ENCODE measurements around the gene STIP1.

Gene STIP1

GRCh38 chr11:64203421-64204079 is 17.6 kb downstream of the STIP1 start:
- no peak for FAIRE-seq

DNA sequence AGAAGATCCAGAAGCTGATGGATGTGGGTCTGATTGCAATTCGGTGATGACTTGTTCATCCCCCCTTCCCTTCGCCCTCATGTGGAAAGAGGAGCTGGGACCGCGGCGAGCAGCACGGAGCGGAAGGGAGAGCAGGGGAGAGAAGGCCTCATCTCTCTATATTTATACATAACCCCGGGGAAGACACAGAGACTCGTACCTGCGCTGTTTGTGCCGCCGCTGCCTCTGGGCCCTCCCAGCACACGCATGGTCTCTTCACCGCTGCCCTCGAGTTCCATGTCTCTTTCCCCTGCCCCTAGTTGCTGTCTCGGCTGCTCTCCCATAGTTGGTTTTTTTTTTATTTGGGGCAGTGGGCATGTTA is 18.1 kb downstream of the STIP1 start:
- no peak for FAIRE-seq

DNA sequence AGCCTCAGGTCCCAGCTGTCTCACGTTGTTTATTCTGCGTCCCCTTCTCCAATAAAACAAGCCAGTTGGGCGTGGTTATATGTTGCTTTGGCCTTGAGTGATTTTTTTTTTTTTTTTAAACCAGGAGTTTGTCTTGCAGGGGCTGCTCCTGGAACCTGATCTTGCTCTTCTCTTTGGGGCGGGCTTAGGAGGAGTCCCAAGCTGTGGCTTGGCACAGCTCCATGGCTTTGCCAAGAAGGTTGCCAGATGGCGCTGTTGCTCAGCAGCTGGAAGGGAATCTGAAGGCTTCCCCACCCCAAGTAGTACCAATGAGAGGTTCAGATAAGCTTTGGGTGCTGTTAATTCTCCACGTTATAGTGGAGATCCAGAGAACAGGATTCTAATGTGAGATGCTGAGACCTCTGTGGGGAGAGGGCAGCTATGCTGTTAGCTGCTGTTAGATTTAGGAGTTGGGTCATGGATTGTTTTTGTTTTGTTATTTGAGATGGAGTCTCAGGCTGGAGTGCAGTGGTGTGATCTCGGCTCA is 18.6 kb downstream of the STIP1 start:
- FAIRE-seq = no peak

DNA sequence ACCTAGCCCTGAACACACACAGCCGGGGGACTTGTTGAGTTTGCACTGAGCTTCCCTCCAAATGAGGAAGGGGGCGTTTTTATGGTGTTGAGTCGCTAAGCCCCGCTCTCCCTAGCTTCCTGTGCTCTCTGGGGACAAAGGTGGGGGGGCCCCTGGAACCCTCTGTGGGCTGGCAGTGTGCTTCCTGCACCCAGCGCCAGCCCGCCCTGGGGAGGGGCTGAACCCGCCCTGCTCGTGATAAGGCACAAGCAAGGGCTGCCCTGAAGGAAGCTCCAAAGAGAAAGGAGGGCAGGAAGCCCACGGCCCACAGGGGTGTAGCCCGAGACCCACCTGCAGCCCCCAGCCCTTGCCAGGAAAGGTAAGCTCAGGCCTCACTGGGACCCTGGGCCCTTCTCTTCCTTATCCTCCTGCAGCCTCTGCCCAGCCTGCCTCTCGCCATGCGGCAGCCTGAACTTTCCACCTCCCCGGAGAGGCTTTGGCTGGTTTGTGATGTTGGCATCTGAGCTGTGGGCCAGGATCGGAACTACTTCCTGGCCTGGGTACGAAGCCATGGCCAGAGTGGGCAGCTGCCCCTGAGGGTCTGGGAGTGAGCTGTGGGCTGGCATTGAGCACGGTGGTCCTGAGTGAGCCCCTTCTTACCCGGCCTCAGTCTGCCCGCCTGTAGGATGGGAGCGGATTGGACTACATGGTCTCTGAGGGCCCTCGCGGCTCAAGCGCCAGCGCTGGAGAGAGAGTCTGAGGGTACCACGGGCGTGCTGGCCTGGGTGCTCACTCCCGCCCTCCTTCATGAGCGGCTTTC is 20.7 kb downstream of the STIP1 start, which contains the start of gene FERMT3:
FERMT3 (plus strand) TSS at position 265 of the 799 bp plus-strand sequence. CDS start 644 bp downstream, outside the sequence.
- no peak for FAIRE-seq

DNA sequence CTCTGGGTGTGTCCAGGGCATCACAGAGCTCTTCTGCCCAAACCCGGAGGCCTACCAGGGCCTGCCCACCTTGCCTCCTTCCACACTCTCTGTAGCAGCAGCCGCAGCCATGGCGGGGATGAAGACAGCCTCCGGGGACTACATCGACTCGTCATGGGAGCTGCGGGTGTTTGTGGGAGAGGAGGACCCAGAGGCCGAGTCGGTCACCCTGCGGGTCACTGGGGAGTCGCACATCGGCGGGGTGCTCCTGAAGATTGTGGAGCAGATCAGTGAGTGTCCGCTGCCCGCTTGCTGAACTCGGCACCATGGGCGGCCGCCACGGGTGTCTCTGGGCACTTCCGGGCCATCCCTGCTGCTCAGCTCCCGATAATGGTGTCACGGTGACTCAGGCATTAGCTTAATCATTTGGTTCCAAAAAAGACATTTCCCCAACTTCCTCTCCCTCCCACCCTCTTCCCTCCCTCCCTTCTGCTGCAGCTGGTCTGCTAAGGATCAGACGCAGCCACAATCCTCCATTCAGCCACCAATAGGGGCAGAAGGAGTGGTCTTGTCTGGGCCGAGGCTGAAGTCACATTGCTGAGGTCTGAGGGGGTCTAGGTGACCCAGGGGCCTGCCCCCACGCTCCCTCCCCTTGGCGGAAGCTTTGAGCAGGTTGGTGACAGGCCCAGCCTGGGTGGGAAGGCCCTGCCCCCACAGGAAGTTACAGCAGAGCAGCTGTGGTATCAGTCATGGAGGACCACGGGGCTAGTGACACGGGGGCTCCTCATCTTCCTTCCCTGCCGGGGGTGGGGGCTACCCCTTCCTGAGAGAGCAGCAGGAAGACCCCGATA is 21.5 kb downstream of the STIP1 start:
- FAIRE-seq = no peak

GRCh38 chr11:64208086-64208795 is 22.3 kb downstream of the STIP1 start:
- FAIRE-seq = no peak

DNA sequence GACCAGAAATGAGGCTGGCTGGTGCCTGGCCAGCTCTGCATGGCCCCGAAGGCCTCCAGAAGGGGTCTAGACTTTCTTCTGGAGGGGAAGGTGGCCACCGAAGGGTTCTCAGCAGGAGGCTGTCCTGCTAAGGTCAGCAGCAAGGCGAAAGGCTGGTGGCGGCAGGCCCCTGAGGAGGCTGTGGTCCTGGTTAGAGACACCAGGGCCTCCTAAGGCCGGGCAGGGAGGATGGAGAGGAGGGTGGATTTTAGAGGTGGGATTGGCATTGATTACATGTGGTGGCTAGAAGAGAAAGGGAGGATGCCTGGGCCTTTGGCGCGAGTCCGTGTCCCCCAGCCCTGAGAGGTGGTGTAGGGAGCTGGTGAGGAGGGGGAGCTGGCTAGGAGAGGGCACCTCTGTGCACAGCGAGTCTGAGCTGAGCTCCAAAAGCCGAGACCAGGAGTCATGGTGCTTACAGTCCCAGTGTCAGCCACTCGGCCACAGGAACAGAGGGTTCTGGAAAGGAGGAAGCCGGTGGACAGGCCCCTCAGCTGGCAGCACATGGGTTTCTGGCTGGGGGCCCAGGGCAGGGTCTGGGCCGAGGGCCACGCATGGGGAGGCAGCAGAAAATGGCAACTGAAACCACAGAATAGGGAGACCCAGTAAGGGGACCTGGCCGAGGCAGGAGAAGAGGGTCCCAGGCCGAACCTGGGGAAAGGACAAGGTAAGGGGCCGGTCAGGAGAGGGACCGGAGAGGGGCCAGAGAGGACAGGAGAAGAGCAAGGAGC is 23.0 kb downstream of the STIP1 start:
- no peak for FAIRE-seq

DNA sequence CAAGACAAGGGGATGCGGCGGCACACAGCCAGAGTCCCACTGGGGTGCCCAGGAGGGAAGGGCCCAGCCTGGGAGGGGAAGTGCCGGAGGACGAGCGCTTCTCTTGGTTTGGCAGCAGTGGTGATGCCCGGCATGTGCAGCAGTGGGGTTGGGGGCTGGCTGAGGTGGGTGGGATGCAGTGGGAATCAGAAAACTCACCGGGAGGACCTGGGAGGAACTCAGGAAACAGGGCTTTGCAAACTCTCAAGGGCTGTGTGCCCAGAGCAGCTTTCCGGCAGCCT is 23.5 kb downstream of the STIP1 start:
- FAIRE-seq = no peak

- no peak for FAIRE-seq
These were observed 24.5 kb downstream of the STIP1 start for GRCh38 chr11:64210301-64211020.

- FAIRE-seq = no peak
These were observed 25.4 kb downstream of the STIP1 start for GRCh38 chr11:64211181-64211872.

DNA sequence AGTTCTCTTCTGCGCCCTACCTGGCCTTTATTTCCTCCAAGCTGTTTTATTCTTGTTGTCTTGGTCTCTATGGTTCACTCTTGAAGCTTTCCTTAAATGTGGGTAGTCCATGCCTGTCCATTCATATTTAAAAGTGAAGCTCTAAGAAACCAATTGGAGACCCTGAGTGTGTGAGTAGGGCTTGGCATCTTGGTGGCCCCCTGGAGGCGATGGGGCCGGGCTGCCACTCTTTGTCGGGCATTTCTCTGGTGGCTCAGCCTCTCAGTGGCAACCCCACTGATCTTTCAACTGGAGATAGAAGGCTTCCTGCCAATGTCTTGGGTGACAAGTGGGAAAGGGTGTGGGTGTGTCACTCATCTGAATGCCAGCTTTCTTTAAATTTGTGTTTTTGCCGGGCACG is 30.9 kb downstream of the STIP1 start:
- FAIRE-seq = no peak

DNA sequence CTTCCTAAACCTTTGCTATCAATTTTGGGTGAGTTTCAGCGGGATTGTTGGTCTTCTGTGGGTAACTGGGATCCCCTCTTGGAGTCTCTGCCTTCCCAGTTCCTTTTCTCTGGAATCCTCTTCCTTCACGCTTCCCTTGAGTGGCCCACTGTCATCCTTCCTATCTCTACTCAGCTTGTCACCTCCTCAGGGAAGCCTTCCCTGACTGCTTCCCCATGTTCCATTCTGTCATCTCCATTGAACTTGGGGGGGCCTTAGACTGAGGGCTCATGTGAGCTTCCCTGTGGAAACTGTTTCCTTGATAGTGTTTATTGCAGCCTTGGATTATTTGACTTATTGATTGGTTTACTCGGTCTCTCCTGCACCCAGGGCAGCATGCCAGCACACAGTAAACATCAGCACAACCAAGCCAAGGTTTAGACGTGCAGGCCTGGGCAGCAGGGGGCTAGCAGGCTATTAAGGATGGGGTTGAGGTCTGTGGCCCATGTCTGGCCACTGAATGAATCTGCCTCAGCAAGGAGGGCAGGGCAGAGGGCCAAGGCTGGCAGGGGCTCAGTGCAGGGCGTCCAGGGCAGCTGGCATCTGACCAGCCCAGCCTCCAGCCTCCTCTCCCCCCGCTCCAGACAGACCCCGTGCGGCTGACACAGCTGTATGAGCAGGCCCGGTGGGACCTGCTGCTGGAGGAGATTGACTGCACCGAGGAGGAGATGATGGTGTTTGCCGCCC is 32.8 kb downstream of the STIP1 start:
- no peak for FAIRE-seq

- no peak for FAIRE-seq
These were observed 33.3 kb downstream of the STIP1 start for GRCh38 chr11:64219354-64219684.

GRCh38 chr11:64219755-64220154 is 33.8 kb downstream of the STIP1 start:
- no peak for FAIRE-seq

GRCh38 chr11:64220271-64220670 is 34.3 kb downstream of the STIP1 start:
- FAIRE-seq = no peak

GRCh38 chr11:64220798-64221197 is 34.8 kb downstream of the STIP1 start:
- FAIRE-seq = no peak

- no peak for FAIRE-seq
These were observed 36.7 kb downstream of the STIP1 start for GRCh38 chr11:64222651-64223000.

- no peak for FAIRE-seq
These were observed 37.2 kb downstream of the STIP1 start for GRCh38 chr11:64223001-64223651.

GRCh38 chr11:64224151-64224890 is 38.4 kb downstream of the STIP1 start:
- FAIRE-seq = no peak
